ENCODE data around the gene OGDHL.

OGDHL gene

GRCh38 chr10:49688261-49688846 is 73.8 kb downstream of the OGDHL start:
- DNase-seq = no peak

- no peak for DNase-seq
These were observed 75.5 kb downstream of the OGDHL start for GRCh38 chr10:49686651-49687050.

Measured in bone marrow (tissue), 2 donors.